Spinal cord (tissue), 10 donors: ENCODE results near the gene DCXR. TPM values are rescaled to one million over a fixed set of nuclear protein-coding genes. Genes with fewer than 3 reads are reported as not detected.

Source experiments
- DNase-seq, 6 donors: peaks; one replicate each; pipeline versions ENCODE4 v3.0.0 to v3.0.0-alpha.2; 2013 to 2015; ENCODE audit warnings: low spot score in 6 of 6, low read depth in 4 of 6
- H3K27ac ChIP-seq: one replicate; pipeline ENCODE4 v1.5.1; 2013; ENCODE audit warnings: low read depth, low read length, control low read depth
- H3K27me3 ChIP-seq: one replicate; pipeline ENCODE4 v1.6.1; 2013; ENCODE audit warnings: low read length; ENCODE audit not compliant: control insufficient read depth, insufficient read depth
- H3K36me3 ChIP-seq: one replicate; pipeline ENCODE4 v1.6.1; 2013; ENCODE audit warnings: low read length; ENCODE audit not compliant: control insufficient read depth, insufficient read depth
- H3K4me1 ChIP-seq: one replicate; pipeline ENCODE4 v1.6.1; 2013; ENCODE audit warnings: low read length; ENCODE audit not compliant: control insufficient read depth, insufficient read depth
- H3K4me3 ChIP-seq: one replicate; pipeline ENCODE4 v1.5.1; 2013; ENCODE audit warnings: low read depth, low read length, control low read depth
- H3K9me3 ChIP-seq: one replicate; pipeline ENCODE4 v1.6.1; 2013; ENCODE audit warnings: low read length; ENCODE audit not compliant: control insufficient read depth, insufficient read depth
- WGBS: methylation state at CpG from one replicate; pipeline ENCODE4 v1.1.5; 2013; ENCODE audit warnings: missing lambda C conversion rate; ENCODE audit not compliant: insufficient coverage; 5-methylcytosine and 5-hydroxymethylcytosine counted together
- polyA plus RNA-seq, 2 donors: library from polyadenylated mRNA; unstranded; fragments of 120-200 nt; gene quantifications; one replicate each; pipeline ENCODE4 v1.2.1, GENCODE V29; 2013; ENCODE audit not compliant: insufficient read length in 2 of 2
- total RNA-seq, 2 donors: library from RNA; depleted of rRNA in 1 of 2; stranded (reverse); fragments of 120-200 nt in 1 of 2; fragments of >200 nt in 1 of 2; gene quantifications; one replicate each; pipeline versions ENCODE4 v1.2.3 to v1.2.4, GENCODE V29; 2013 to 2014
- donor health status: healthy.

Gene DCXR
- total and polyA plus RNA-seq, 4 donors = 44.3 to 145 (median 119) TPM

- 85% methylated on average over 16 of the region's 24 CpGs for WGBS
- Histone ChIP-seq H3K27me3 (no peaks in the 10 kb centered on the region), H3K36me3 (peaks cover 84% of the 10 kb centered on the region), H3K27ac (no peak overlapping the region), H3K4me3 (no peak overlapping the region), H3K4me1 (peaks cover 49% of the 10 kb centered on the region), H3K9me3 (no peaks in the 10 kb centered on the region)
- DNase-seq = peak in 1 of 6 donors; percentile 72
These were observed 30.8 kb downstream of the DCXR start for GRCh38 chr17:82006468-82007227.

DNA sequence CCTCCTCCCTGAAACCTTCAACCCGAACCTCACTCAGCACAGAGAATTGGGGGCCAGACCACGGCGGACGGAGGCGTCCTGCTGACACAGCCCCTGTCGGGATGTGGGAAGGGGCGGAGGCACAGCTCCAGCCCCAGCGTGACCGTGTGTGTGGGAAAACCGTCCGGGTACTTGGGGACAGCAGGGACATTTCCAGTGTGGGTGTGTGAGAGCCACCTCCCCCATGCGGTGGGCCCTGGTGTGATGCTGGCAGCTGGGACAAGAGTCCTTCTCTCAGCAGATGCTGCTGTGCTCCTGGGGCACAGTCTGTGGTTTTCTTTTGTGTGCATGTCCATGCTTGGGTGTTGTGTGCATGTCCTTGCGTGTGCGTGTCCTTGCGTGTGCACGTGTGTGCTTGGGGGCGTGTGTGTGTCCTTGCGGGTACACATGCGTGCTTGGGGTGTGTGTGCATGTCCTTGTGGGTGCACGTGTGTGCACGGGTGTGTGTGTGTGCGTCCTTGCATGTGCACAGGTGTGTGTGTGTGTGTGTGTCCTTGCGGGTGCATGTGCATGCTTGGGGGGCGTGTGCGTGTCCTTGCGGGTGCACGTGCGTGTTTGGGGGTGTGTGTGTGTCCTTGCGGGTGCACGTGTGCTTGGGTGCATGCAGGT is 31.7 kb downstream of the DCXR start:
- 88% methylated on average over 28 of the region's 30 CpGs for WGBS
- no peaks in the 10 kb centered on the region for H3K9me3 ChIP-seq
- H3K27ac ChIP-seq = no peak overlapping the region
- no peak overlapping the region for H3K4me3 ChIP-seq
- no peak for DNase-seq
- H3K4me1 ChIP-seq = peaks cover 55% of the 10 kb centered on the region
- H3K36me3 ChIP-seq = peaks cover 84% of the 10 kb centered on the region
- no peaks in the 10 kb centered on the region for H3K27me3 ChIP-seq

DNA sequence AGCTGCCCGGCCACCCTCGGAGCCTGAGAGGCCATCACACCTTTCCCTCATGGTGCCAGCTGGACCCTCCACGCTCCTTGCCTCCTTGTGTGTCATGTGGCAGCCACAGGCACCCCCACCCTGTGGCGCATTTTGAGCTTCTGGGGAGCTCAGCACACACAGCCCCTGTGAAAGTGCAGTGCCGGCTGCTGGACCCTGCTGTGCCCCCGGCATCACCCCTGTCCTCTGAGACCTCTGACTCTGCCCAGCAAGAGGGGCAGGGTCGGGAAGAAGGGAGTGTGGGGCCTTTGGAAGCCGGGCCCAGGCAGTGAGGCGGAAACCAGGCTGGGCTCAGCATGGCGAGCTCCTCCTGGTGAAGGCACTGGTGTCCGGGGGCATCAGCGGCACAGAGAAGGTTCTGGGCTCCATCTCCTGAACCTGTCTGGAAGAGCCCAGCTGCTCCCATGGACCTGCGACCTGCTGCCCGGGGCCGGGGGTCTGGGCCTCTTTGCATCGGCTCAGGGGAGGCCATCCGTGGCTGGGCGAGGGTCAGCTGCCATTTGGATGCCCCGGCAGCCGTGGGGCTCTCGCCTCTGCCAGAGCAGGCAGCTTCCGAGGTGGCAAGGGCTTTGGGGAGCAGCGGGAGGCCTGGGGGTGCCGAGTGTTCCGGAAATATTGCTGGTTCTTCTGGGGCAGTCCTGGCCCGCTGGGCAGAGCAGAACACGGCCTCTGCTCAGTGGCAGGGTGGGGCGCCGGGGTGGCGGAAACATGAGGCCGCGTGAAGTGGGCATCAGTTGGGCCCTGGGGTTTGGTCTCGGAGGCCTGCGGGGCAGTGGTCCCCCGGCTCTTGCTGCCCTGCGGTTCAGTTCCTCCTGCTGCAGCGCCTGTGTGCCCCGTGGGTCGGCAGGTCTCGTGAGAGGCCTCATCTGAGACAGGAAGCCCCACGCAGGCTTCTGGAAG is 32.7 kb downstream of the DCXR start:
- no peak for DNase-seq
- WGBS = 87% methylated on average over 41 of the region's 41 CpGs
- Histone ChIP-seq H3K9me3 (no peaks in the 10 kb centered on the region), H3K36me3 (peaks cover 86% of the 10 kb centered on the region), H3K4me3 (no peak overlapping the region), H3K27ac (no peak overlapping the region), H3K4me1 (peaks cover 65% of the 10 kb centered on the region), H3K27me3 (no peaks in the 10 kb centered on the region)

GRCh38 chr17:82003411-82004381 is 33.8 kb downstream of the DCXR start:
- WGBS = 56% methylated on average over 45 of the region's 53 CpGs
- Histone ChIP-seq H3K4me1 (peaks cover 59% of the 10 kb centered on the region), H3K36me3 (peaks cover 84% of the 10 kb centered on the region), H3K27me3 (no peaks in the 10 kb centered on the region), H3K27ac (no peak overlapping the region), H3K9me3 (no peaks in the 10 kb centered on the region), H3K4me3 (no peak overlapping the region)
- no peak for DNase-seq

DNA sequence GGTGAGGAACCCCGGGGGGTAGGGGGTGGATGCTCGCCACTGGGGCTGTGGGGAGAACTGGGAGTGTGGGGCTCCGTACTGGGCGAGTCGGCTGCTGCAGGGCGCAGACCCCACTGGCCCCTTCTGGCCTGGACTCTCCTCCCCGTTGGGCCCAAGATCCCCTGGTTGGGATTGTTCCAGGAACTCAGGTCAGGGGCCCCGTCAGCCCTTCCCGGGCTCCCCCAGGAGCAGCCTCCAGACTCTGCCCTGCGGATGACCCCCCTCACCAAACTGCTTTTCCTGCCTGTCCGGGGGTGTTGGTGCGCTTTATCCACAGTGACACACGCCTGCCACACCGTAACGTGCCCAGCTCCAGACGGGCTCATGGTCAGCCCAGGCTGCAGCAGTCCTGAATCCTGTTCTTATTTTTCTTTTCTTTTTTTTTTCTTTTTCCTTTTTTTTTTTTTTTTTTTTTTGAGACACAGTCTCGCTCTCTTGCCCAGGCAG is 35.9 kb downstream of the DCXR start:
- 76% methylated on average over 15 of the region's 17 CpGs for WGBS
- Histone ChIP-seq H3K4me1 (peaks cover 45% of the 10 kb centered on the region), H3K4me3 (no peak overlapping the region)

DNA sequence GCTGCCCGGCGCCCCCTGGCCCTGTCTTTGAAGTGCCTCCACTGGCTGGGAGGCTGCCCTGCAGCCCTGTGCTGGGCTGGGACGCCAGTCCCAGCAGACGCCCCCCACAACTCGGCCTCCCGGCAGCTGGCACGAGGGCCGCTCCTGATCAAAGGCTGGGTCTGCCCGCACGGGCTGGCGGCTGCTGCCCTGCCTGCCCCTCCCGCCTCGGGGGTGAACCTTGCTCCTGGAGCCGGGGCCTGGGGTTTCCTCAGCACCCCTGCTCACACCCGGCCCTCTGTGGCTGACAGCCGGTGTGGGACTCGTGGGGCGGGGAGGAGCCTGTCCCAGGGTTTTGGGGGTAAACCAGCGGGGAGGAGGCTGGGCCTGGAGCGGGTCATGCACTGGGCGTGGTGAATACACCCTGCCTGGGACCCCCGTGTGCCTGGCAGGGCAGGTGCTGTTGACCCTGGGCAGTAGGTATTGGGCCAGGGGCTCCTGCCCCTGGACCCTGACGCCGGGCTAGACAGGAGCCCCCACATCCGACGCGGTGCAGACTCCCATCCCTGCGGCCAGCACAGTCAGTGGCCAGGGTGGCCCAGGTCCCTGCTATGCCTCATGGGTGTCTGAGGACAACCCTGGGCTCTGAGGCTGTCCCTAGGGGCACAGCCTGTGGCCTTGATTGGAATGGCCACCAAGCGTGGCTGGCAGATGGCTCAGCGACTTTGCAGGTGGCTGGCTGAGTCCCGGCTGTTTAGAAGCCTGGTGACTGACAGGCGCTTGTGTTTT is 36.5 kb downstream of the DCXR start:
- no peak for DNase-seq
- H3K4me1 ChIP-seq = peaks cover 43% of the 10 kb centered on the region
- peaks cover 72% of the 10 kb centered on the region for H3K36me3 ChIP-seq
- 62% methylated on average over 32 of the region's 32 CpGs for WGBS
- H3K4me3 ChIP-seq = no peak overlapping the region
- no peak overlapping the region for H3K27ac ChIP-seq
- H3K9me3 ChIP-seq = no peaks in the 10 kb centered on the region
- H3K27me3 ChIP-seq = no peaks in the 10 kb centered on the region

More for the DNA sequence above, 35.9 kb downstream of the DCXR start:
- no peaks in the 10 kb centered on the region for H3K9me3 ChIP-seq
- no peak overlapping the region for H3K27ac ChIP-seq
- no peak for DNase-seq
- H3K36me3 ChIP-seq = peaks cover 72% of the 10 kb centered on the region
- H3K27me3 ChIP-seq = no peaks in the 10 kb centered on the region

DNA sequence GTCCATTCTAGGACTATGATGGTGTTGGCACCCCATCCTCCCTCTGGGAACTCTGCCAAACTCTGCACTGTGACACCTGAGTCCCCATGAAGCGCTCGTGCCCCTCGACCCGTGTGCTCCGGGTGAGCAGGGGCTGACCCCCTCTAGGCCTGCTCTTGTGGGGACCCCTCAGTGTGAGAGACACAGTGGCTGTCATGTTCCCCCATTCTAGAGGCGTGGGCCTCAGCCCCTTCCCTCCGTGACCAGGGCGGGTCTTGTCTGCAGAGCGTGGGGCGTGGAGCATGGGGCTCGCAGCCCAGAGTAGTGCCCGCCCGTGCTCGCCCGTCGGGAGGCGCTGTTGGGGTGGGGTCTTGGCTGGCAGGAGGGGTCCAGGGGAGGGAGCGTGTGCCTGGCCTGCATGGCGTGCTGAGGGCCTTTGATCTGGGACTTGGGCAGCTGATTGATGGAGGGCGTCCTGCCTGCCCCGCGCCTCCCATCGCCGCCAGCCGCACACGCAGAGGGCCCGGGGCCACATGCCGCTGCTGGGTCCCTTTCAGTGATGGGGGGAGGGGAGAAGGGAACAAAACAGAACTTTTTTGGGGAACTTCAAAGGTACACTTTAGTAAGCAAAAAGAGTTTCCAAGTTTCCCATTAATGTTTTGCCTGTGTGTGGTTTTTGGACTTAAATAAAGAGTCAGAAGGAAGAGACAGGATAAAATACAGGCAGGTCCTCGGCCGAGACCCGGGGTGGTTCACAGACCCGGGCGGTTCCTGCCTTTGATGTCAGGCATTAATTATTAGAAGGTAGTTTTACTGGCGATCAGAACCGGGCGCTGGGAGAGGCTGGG is 37.3 kb downstream of the DCXR start:
- Histone ChIP-seq H3K9me3 (no peaks in the 10 kb centered on the region), H3K4me1 (peaks cover 50% of the 10 kb centered on the region), H3K27ac (no peak overlapping the region), H3K4me3 (no peak overlapping the region), H3K27me3 (no peaks in the 10 kb centered on the region), H3K36me3 (peaks cover 72% of the 10 kb centered on the region)
- WGBS = 46% methylated on average over 34 of the region's 36 CpGs
- DNase-seq = no peak

- no peak for DNase-seq
- no peak overlapping the region for H3K4me3 ChIP-seq
- H3K27me3 ChIP-seq = no peaks in the 10 kb centered on the region
- 98% methylated on average over 7 of the region's 12 CpGs for WGBS
- H3K27ac ChIP-seq = no peak overlapping the region
- peaks cover 72% of the 10 kb centered on the region for H3K36me3 ChIP-seq
- H3K4me1 ChIP-seq = peaks cover 53% of the 10 kb centered on the region
- no peaks in the 10 kb centered on the region for H3K9me3 ChIP-seq
These were observed 37.9 kb downstream of the DCXR start for GRCh38 chr17:81999587-81999975.
